Diencephalon (tissue), 1 donor: Measurements from ENCODE around the gene PTPN2. TPM values are rescaled to one million over a fixed set of nuclear protein-coding genes. Genes with fewer than 3 reads are reported as not detected.

Experiments
- small RNA-seq: library from RNA; depleted of rRNA; stranded (forward); fragments of <200 nt; gene quantifications from one replicate; pipeline ENCODE3, GENCODE V24; 2014
- total RNA-seq: library from RNA; depleted of rRNA; stranded (reverse); fragments of >200 nt; gene quantifications from one replicate; pipeline ENCODE4 v1.2.3, GENCODE V29; 2014

The PTPN2 gene
- total RNA-seq = 28.6 TPM

DNA sequence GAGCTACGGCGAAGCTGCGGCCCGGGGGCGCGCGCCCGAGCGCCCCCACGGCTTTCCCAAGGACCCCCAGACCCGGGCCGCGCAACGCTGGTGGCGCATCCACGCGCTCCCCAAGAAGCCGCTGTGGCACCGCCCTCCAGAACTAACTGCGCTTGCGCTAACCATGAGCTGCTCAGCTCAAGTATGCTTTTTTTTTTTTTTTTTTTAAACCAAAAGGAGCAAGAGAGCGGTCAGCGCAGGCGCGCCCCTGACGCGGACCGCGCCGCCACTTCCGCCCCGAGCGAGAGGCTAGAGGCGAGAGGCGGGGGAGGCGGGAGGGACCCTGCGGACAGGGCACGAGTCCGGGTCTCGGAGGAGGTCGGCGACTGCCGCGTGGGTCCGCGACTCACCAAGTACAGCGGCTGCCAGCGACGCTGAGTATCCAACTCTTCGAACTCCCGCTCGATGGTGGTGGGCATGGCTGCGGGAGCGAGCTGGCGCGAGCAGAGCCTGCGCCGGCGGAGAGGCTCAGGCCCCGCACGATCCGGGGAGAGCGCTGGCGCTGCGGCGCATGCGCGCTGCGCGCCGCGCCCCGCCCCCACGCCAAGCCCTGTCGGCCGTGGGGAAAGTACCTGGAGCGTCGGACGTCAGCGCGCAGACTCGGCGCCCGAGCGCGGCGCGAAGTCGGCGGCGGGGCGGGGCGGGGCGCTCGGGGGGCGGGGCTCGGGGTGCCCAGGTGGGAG is at the start of gene PTPN2:
Gene PTPN2 (minus strand): TSS at position 554 of the 722 bp plus-strand sequence. CDS start 96 bp downstream, at position 458.

Small RNAs within 50 kb of the gene (small RNA-seq; reads per million reads assigned to genes)
- gene RF00019 = not detected

Other genes starting within 250 kb of the PTPN2 start
- gene SPIRE1, start 226.1 kb downstream of the PTPN2 start, total RNA-seq = 69.0 TPM
- 12.7 TPM for gene CEP76, start 181.5 kb downstream of the PTPN2 start, total RNA-seq
- gene PSMG2, start 181.2 kb downstream of the PTPN2 start, total RNA-seq = 54.0 TPM
- gene SEH1L, start 63.8 kb upstream of the PTPN2 start, total RNA-seq = 25.1 TPM
- 55.1 TPM for gene CEP192, start 107.1 kb upstream of the PTPN2 start, total RNA-seq